ENCODE data around the gene ZNF407.

Gene ZNF407

GRCh38 chr18:74725690-74726089, 128.0 kb downstream of the ZNF407 start:
- H3K4me1 ChIP-seq (ENCODE audit: control insufficient read depth, insufficient read depth, low read length): no peaks in the 10 kb centered on the region
- H3K9ac ChIP-seq (ENCODE audit: low read length): no peak overlapping the region
- H3K27me3 ChIP-seq (ENCODE audit: control insufficient read depth, insufficient read depth, low read length): no peaks in the 10 kb centered on the region
- no peak overlapping the region for H3K4me3 ChIP-seq (ENCODE audit: low read length)
- H3K27ac ChIP-seq (ENCODE audit: low read depth, low read length): no peak overlapping the region
- no peaks in the 10 kb centered on the region for H3K36me3 ChIP-seq (ENCODE audit: control insufficient read depth, insufficient read depth, low read length)

GRCh38 chr18:74728586-74728985, 130.9 kb downstream of the ZNF407 start:
- no peak overlapping the region for H3K4me3 ChIP-seq (ENCODE audit: low read length)
- H3K36me3 ChIP-seq (ENCODE audit: control insufficient read depth, insufficient read depth, low read length): no peaks in the 10 kb centered on the region
- no peaks in the 10 kb centered on the region for H3K27me3 ChIP-seq (ENCODE audit: control insufficient read depth, insufficient read depth, low read length)
- H3K9ac ChIP-seq (ENCODE audit: low read length): no peak overlapping the region
- H3K4me1 ChIP-seq (ENCODE audit: control insufficient read depth, insufficient read depth, low read length): no peaks in the 10 kb centered on the region
- no peak overlapping the region for H3K27ac ChIP-seq (ENCODE audit: low read depth, low read length)

GRCh38 chr18:74731097-74731496, 133.4 kb downstream of the ZNF407 start:
- Histone ChIP-seq H3K36me3 (ENCODE audit: control insufficient read depth, insufficient read depth, low read length) (no peaks in the 10 kb centered on the region), H3K9ac (ENCODE audit: low read length) (no peak overlapping the region), H3K4me3 (ENCODE audit: low read length) (no peak overlapping the region)

DNA sequence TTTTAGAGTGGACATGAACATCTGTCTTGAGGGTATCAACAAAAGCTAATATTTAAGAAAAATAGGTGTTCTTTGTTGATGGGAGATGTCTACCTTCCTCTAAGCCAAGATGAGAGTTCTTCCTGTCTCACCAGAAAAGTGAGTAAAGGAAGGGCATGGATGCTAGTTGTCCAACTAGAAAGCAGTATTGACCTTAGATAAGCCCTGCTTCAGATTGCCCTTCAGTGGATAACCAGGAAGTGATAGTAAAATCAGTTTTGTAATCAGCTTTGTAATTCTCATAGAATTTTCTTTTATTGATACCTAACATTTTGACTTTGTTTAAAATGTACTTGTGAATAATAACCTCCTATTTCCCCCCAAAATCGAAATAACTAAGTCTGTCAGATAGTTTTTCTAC, 134.7 kb downstream of the ZNF407 start:
- no peaks in the 10 kb centered on the region for H3K4me1 ChIP-seq (ENCODE audit: control insufficient read depth, insufficient read depth, low read length)
- no peak overlapping the region for H3K9ac ChIP-seq (ENCODE audit: low read length)
- no peak overlapping the region for H3K4me3 ChIP-seq (ENCODE audit: low read length)
- no peaks in the 10 kb centered on the region for H3K27me3 ChIP-seq (ENCODE audit: control insufficient read depth, insufficient read depth, low read length)
- no peaks in the 10 kb centered on the region for H3K36me3 ChIP-seq (ENCODE audit: control insufficient read depth, insufficient read depth, low read length)
- H3K27ac ChIP-seq (ENCODE audit: low read depth, low read length): no peak overlapping the region

More at GRCh38 chr18:74731097-74731496, 133.4 kb downstream of the ZNF407 start:
- H3K27me3 ChIP-seq (ENCODE audit: control insufficient read depth, insufficient read depth, low read length): no peaks in the 10 kb centered on the region
- H3K4me1 ChIP-seq (ENCODE audit: control insufficient read depth, insufficient read depth, low read length): no peaks in the 10 kb centered on the region
- H3K27ac ChIP-seq (ENCODE audit: low read depth, low read length): no peak overlapping the region

- Histone ChIP-seq H3K4me3 (ENCODE audit: low read length) (no peak overlapping the region), H3K4me1 (ENCODE audit: control insufficient read depth, insufficient read depth, low read length) (no peaks in the 10 kb centered on the region), H3K27ac (ENCODE audit: low read depth, low read length) (no peak overlapping the region), H3K27me3 (ENCODE audit: control insufficient read depth, insufficient read depth, low read length) (no peaks in the 10 kb centered on the region), H3K36me3 (ENCODE audit: control insufficient read depth, insufficient read depth, low read length) (no peaks in the 10 kb centered on the region), H3K9ac (ENCODE audit: low read length) (no peak overlapping the region)
Measured at GRCh38 chr18:74733598-74733997, 135.9 kb downstream of the ZNF407 start.

DNA sequence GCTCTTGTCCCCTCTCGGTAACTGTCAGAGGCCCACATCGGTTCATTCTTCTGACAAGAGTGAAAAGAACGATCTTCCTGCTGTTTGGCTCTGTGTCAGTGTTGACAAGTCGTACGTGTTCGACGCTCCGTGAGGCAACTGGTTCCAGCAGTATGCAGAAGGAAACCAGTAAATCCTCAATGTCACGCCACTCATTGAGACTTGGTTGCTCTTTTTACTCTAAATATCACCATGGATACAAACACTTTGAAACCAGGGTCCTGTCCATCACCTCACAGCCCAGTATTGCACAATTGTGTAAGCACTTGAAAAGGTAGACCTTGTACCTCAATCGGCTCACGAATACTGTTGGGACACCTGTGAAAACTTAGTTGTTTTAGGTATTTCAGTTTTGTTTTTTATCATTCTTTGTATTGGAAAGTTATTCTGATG, 136.4 kb downstream of the ZNF407 start:
- Histone ChIP-seq H3K36me3 (ENCODE audit: control insufficient read depth, insufficient read depth, low read length) (no peaks in the 10 kb centered on the region), H3K27ac (ENCODE audit: low read depth, low read length) (no peak overlapping the region), H3K4me1 (ENCODE audit: control insufficient read depth, insufficient read depth, low read length) (no peaks in the 10 kb centered on the region), H3K9ac (ENCODE audit: low read length) (no peak overlapping the region), H3K27me3 (ENCODE audit: control insufficient read depth, insufficient read depth, low read length) (no peaks in the 10 kb centered on the region), H3K4me3 (ENCODE audit: low read length) (no peak overlapping the region)

DNA sequence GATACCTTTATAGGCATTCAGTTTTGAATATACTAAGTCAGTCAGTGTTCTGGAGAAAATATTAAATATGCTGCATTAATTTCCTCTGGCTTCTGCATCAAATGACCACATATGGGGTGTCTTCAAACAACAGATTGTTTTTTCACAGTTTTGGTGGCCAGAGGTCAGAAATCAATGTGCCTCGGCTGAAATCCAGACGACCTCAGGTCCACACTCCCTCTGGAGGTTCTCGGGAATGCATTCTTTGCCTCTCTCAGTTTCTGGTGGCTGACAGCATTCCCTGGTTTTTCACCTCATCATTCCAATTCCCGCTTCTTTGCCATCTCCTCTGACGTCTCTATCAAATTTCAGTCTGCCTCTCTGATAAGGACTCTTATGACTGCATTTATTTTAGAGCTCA, 142.3 kb downstream of the ZNF407 start:
- no peak overlapping the region for H3K27ac ChIP-seq (ENCODE audit: low read depth, low read length)
- no peaks in the 10 kb centered on the region for H3K27me3 ChIP-seq (ENCODE audit: control insufficient read depth, insufficient read depth, low read length)
- no peaks in the 10 kb centered on the region for H3K36me3 ChIP-seq (ENCODE audit: control insufficient read depth, insufficient read depth, low read length)
- H3K4me1 ChIP-seq (ENCODE audit: control insufficient read depth, insufficient read depth, low read length): no peaks in the 10 kb centered on the region
- no peak overlapping the region for H3K9ac ChIP-seq (ENCODE audit: low read length)
- no peak overlapping the region for H3K4me3 ChIP-seq (ENCODE audit: low read length)

GRCh38 chr18:74742573-74743243, 145.0 kb downstream of the ZNF407 start:
- Histone ChIP-seq H3K4me3 (ENCODE audit: low read length) (no peak overlapping the region), H3K9ac (ENCODE audit: low read length) (no peak overlapping the region), H3K27me3 (ENCODE audit: control insufficient read depth, insufficient read depth, low read length) (no peaks in the 10 kb centered on the region), H3K4me1 (ENCODE audit: control insufficient read depth, insufficient read depth, low read length) (no peaks in the 10 kb centered on the region), H3K27ac (ENCODE audit: low read depth, low read length) (no peak overlapping the region), H3K36me3 (ENCODE audit: control insufficient read depth, insufficient read depth, low read length) (no peaks in the 10 kb centered on the region)

GRCh38 chr18:74745633-74746403, 148.1 kb downstream of the ZNF407 start:
- H3K27me3 ChIP-seq (ENCODE audit: control insufficient read depth, insufficient read depth, low read length): no peaks in the 10 kb centered on the region
- no peaks in the 10 kb centered on the region for H3K4me1 ChIP-seq (ENCODE audit: control insufficient read depth, insufficient read depth, low read length)
- no peak overlapping the region for H3K9ac ChIP-seq (ENCODE audit: low read length)
- H3K36me3 ChIP-seq (ENCODE audit: control insufficient read depth, insufficient read depth, low read length): no peaks in the 10 kb centered on the region
- H3K27ac ChIP-seq (ENCODE audit: low read depth, low read length): no peak overlapping the region
- H3K4me3 ChIP-seq (ENCODE audit: low read length): no peak overlapping the region

GRCh38 chr18:74748809-74749208, 151.1 kb downstream of the ZNF407 start:
- Histone ChIP-seq H3K4me1 (ENCODE audit: control insufficient read depth, insufficient read depth, low read length) (no peaks in the 10 kb centered on the region), H3K36me3 (ENCODE audit: control insufficient read depth, insufficient read depth, low read length) (no peaks in the 10 kb centered on the region), H3K27me3 (ENCODE audit: control insufficient read depth, insufficient read depth, low read length) (no peaks in the 10 kb centered on the region), H3K4me3 (ENCODE audit: low read length) (no peak overlapping the region), H3K9ac (ENCODE audit: low read length) (no peak overlapping the region), H3K27ac (ENCODE audit: low read depth, low read length) (no peak overlapping the region)

DNA sequence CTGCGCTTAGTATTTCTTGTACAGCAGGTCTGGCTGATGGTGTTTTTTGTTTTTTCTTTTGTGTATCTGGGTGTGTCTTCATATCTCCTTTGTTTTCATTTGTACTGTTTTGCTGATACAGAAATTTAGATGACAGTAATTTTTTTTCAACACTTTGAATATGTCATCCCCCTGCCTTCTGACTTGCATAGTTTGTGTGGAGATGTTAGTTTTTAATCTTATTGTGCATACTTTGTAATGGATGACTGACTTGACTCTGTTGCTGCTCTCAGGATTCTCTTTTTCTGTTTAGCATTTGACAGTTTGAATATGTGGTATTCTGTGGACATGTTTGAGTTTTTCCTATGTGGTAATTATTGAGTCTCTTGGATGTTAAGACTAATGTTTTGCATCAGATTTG, 161.3 kb downstream of the ZNF407 start:
- H3K27ac ChIP-seq (ENCODE audit: low read depth, low read length): no peak overlapping the region
- no peaks in the 10 kb centered on the region for H3K36me3 ChIP-seq (ENCODE audit: control insufficient read depth, insufficient read depth, low read length)
- H3K9ac ChIP-seq (ENCODE audit: low read length): no peak overlapping the region
- H3K4me3 ChIP-seq (ENCODE audit: low read length): no peak overlapping the region
- H3K27me3 ChIP-seq (ENCODE audit: control insufficient read depth, insufficient read depth, low read length): no peaks in the 10 kb centered on the region
- no peaks in the 10 kb centered on the region for H3K4me1 ChIP-seq (ENCODE audit: control insufficient read depth, insufficient read depth, low read length)

DNA sequence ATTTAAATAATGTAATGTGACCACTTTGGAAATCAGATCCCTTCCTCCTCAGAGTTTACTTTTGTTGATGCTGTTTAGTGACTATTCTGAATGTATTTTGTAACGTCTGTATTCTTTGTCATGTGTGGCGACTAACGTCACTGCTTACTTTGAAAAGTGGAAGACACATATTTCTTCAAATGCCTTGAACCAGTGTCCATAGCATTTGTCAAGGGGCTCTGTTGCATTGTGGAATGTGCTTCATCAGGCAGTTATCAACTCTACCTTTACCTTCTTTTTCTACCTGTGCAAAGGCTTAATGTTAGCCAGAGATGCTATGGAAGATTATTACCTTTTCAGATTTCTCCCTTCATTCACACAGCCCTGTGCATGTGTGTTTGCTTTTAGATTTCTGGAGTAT, 162.4 kb downstream of the ZNF407 start:
- no peaks in the 10 kb centered on the region for H3K27me3 ChIP-seq (ENCODE audit: control insufficient read depth, insufficient read depth, low read length)
- no peak overlapping the region for H3K9ac ChIP-seq (ENCODE audit: low read length)
- H3K27ac ChIP-seq (ENCODE audit: low read depth, low read length): no peak overlapping the region
- no peaks in the 10 kb centered on the region for H3K4me1 ChIP-seq (ENCODE audit: control insufficient read depth, insufficient read depth, low read length)
- H3K36me3 ChIP-seq (ENCODE audit: control insufficient read depth, insufficient read depth, low read length): no peaks in the 10 kb centered on the region
- no peak overlapping the region for H3K4me3 ChIP-seq (ENCODE audit: low read length)

DNA sequence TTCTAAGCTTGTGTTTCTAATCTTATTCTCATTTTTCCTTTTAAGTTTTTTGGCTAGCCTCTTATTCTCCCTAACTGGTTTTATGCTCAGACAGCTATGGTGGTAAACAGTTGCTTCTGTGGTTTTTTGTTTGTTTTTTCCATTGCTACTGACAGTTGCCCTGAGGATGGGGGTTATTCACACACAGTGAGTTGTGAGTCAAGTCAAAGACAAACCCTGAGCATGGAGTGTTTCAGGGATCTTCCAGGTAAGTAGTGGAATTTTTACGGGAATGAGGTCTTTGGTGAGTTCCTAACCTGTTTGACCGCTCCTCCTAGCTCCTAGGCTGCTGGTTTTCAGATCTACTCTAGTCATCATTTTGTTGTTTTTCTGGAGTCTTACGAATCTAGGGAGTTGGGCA, 162.8 kb downstream of the ZNF407 start:
- no peaks in the 10 kb centered on the region for H3K27me3 ChIP-seq (ENCODE audit: control insufficient read depth, insufficient read depth, low read length)
- H3K9ac ChIP-seq (ENCODE audit: low read length): no peak overlapping the region
- no peak overlapping the region for H3K4me3 ChIP-seq (ENCODE audit: low read length)
- no peaks in the 10 kb centered on the region for H3K4me1 ChIP-seq (ENCODE audit: control insufficient read depth, insufficient read depth, low read length)
- no peak overlapping the region for H3K27ac ChIP-seq (ENCODE audit: low read depth, low read length)
- H3K36me3 ChIP-seq (ENCODE audit: control insufficient read depth, insufficient read depth, low read length): no peaks in the 10 kb centered on the region
